GM18499 (cell line): ENCODE data around the gene KCNA1.
"Not testable (repeated sequence)": the region's sequence is repeated elsewhere in the genome, so short reads cannot be mapped to it uniquely, and the experiment has no call there.

Source experiments
- ATAC-seq: cut with Tn5 transposase; IDR thresholded peaks from one replicate; pipeline ENCODE4 v1.9.1; 2021; ENCODE audit warnings: moderate number of reproducible peaks; ENCODE audit not compliant: insufficient read depth, unreplicated experiment

Gene KCNA1

DNA sequence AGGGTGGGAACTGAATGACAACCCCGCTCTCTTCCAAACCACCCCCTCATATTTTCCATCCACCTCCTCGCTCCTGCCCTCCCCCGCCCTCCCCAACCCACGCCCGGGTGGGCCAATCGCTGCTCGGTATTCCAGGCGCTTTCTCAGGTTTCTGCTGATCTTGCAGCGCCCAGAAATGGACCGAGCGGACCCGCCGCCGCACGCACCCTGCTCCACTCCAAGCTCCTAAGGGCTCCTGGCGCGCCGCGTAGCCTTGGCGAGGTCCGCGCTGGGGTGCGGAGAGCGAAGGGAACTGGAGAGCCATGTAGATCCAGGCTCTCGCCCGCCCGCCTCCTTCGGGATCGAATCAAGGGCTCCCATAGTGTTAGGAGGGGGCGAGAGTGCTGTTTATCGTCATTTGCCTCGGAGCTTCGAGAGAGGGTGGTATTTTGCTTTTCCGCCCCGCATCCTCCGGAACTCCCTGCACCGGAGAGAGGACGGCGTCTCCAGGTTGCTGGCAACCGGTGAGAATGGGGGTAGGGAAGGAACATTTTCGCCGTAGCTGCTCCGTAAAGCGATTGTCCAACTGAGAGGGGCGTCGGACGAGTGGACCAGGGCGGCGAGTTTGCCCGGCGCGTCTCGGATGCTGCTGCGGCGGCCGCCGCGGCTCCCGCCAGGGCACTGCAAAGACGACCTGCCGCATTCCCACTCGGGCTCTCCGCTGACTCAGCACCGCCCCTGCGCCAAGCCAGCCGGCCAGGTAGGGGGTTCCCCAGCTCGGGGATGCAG is at the start of gene KCNA1:
KCNA1 (plus strand) TSS at position 172 of the 768 bp plus-strand sequence. CDS start 1,474 bp downstream, outside the sequence.
- ATAC-seq = no peak

DNA sequence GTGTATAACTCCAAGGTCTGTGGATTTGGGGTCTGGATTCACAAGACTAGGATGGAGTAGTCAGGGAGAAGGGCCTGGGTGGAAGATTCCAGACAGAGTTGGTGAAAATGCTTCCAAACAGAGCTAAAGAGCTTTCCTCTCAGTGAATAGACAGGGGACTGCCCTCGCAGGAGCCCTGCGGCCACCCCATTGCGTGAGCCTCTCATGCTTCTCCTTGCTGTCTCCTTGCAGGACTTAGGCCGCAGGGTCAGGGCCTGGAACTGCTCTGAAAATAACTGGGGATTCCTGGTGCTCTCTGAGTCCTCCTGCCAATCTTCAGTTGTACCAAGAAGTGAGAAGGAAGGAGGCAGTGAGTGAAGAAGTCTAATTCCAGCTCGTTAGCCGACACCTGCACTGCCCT is 49.0 kb upstream of the KCNA1 start:
- no peak for ATAC-seq

DNA sequence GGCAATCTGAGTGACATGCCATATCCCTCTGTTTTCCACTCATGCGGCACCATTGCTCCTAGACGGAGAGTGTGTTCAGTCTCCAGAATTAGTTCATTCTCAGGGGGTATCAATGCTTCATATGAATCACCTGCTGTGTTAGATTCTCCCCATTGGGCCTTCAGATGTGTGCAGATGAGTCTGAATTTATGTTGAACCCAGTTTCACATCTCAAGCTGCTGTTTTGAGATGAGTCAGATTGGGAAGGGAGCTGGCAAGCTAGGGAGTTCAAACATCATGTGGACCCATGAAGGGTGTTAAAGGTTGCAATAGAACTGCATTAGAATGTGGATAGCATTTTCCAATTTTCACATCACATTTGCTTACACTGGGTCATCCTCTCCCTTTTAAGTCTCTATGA is 46.9 kb upstream of the KCNA1 start:
- ATAC-seq = no peak

DNA sequence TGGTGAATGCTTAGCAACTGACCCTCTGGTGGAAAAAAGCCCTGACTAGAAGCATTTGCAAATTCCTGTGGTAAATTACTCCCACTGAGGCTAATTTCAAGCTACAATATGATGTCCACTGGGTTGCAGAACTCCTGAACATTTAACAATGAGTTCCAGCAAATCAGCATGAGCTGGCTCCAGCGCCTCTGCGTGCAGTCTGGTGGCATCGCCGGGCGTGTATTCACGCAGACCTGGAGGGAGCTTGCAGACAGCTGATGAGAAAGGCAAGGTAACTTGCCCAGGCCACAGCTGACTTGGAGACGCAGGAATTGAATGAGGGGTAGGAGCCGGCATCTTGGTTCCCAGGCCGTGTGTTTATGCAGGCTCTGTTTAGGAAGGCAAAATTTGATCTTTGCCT is 45.1 kb upstream of the KCNA1 start:
- no peak for ATAC-seq

DNA sequence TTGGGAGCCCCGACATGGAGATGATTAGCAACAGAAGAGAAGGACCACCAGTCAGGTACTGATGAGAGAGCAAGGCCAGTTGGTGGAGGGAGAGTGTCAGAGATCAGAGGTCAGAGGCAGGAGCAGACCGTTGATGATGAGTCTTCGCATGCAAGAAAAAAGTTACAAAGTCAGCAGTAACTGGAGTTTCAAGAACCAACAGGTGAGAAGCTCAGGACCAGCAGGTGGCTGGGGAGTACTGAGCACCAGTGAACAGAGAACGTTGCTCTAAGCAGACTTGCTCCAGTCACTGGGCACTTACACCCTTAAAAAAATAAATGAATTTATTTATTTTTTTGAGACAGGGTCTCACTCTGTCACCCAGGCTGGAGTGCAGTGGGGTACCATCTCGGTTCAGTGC is 44.5 kb upstream of the KCNA1 start:
- no peak for ATAC-seq

DNA sequence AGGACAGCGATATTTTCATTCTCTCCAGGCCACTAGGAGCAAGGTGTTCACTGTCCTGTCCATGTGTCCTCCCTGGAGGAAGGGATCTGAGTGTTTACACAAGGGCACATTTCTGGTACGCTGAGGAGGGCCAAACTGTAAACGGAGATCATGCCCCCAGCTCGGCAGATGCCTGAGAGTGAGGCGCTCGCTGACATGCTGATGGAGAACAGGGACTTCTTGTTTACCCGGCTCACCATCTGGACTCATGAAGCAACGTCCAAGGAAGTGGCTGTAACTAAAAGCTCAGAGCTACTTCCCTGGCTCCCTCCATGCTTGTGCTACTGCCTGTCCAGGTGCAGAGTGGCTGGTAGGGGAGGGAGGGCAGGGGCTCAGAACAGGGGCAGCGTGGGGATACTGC is 43.4 kb upstream of the KCNA1 start:
- no peak for ATAC-seq

DNA sequence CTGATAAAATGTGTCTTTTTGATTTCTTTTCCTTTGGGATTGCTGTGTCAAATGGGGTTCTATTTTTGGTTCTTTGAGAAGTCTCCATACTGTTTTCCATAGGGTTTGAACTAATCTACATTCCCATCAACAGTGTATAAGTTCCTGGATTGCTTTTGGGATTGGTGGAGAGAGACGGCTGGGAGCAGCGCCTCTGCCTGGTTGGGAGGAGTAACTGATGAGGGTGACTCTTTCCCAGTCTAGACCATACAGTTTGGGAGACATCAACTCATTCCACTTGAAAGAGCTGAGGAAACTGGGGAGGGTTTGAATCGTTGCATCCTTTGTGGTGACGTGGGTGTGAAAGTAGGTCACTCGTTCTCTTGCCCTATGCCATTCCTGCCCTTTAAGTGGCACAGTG is 42.3 kb upstream of the KCNA1 start:
- ATAC-seq = no peak

DNA sequence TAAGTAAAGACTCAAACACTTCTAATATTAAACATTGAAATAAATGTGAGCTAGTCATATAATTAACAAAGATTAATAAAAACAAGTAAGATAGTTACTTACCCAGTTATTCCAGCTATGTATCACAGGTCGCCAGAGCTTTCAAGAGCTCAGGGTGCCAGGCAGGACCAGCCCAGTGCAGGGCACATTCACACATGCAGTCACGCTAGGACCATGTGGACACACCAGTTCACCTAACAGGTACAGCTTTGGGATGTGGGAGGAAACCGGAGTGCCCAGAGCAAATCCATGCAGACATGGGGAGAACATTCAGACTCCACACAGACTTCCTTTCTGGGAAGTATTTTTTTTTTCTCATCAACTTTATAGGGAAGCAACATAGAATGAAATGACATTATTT is 39.3 kb upstream of the KCNA1 start:
- ATAC-seq = no peak

DNA sequence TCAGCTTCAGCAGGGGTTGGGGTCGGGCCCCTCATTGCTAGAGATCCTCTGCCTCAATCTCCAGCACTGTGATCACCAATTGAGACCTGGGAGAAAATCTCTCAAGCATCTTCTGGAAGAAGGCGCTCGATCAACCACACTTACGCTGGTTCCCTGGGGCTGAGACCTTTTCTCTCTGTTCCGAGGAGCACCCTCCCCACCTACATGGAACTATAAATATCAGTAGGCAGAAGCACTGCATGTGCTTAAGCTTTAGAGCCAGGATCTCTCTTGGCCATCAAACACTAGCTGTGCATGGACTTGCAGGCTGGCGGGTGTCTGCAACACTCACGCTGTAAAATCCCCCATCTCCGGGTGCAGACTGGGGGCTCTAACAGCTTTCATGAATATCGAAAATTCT is 38.2 kb upstream of the KCNA1 start:
- ATAC-seq = no peak

DNA sequence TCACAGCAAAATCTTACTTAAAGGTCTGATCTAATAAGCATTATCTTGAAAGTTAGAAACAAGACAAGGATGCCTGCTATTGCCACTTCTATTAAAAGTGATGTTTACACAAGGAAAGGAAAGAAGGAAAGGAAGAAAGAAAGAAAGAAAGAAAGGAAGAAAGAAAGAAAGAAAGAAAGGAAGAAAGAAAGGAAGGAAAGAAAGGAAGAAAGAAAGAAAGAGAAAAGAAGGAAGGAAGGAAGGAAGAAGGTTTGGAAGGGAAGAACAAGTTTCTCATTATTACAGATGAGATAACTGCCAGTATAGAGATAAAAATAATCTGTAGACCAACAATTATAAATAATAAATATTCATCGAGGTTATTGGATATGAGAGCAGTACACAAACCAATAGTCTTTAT is 35.8 kb upstream of the KCNA1 start:
- no peak for ATAC-seq

DNA sequence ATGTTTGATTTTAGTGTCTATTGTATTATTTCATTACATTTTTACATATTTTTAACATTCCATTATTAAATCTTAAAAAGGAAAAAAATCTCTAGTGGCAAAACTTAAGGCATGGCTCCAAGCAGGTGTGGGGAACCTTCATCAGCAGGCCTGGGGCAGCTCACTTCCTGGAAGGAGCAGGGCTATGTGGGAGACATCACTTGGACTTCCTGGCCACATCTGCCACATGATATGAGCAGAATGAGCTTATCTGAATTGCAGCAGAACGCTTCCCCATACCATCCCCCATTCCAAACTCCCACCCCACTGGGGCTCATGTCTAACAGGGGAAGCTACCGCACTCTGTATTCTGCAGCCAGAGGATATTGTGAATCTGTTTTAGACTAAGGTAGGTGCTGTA is 35.0 kb upstream of the KCNA1 start:
- ATAC-seq = no peak

DNA sequence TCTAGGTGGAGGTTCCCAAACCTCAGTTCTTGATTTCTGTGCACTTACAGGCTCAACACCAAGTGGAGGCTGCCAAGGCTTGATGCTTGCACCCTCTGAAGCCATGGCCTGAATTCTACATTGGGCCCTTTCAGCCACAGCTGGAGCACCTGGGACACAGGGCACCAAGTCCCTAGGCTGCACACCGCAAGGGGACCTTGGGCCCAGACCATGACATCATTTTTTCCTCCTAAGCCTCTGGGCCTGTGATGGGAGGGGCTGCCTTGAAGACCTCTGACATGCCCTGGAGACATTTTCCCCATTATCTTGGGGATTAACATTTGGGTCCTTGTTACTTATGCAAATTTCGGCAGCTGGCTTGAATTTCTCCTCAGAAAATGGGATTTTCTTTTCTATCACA is 30.2 kb upstream of the KCNA1 start:
- not testable (repeated sequence) for ATAC-seq

DNA sequence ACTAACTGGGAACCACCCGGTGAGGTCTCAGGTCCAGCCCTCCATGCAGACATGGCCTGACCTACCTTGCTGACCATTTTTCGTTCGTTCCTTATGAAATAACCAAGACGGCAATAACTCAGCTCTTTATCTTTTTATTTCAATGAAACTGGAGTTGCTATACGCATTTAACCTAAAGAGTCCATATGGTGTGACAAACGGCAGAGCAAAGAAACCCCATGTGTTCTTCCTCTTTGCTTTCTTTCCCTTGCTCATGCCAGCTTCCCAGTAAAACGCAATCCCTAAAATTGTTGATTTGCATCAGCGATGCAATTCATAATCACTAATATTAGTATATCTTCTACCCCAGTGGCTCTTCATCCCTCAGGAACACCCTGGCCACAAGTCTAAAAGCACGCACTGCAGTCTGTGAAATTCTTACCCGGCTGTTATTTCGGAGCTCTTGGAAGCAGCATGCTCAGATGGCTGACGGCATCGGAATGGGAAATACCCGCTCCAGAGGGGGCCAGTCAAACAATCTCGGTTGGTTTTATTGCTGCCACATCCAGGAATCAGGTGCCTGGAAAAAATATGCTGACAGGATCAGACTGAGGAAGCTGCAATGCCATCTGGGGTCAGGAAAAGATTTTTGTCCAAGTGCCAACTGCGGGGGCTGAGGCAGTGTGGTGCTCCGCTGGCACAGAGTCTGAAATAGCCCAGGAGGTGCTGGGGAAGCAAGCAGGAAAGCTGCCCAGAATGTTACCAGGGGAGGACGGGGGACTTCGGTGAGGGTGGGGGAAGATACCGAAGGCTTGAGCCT is 28.2 kb upstream of the KCNA1 start:
- ATAC-seq = no peak

DNA sequence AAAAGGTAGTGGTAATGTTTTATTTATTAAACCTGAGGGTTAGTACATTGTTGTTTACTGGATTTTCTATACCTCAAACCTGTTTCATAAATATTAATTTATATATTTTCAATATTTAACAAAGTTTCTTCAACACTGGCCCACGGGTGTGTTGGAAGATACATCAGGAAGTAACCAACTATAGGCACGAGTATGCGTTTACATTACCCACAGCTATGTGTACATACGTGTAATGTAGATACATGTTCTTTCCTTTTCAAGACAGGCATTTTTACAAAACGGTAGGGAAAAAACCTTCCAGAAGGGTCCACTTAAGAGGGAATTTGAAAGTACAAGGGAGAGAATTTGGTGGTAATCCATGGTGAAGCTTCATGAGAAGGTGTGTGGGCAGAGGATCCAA is 17.8 kb upstream of the KCNA1 start:
- no peak for ATAC-seq

DNA sequence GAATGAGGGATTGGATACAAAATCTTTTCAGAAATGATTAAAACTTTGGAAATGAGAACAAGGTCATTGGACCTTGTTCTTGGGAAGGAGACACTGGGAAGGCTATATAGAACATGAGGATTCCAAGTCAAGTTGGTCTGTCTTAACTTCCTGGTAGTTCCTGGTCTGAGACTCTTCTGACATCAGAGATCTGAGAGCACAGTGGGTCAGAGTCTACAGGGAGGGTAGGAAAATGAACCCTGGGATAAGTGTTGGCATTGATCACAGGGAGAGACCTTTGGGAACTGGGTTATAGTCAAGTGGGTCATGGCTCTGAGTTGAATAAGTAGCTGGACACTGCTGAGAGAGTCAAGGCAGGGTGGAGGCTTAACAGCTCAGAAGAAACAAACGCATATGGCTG is 17.3 kb upstream of the KCNA1 start:
- ATAC-seq = no peak

DNA sequence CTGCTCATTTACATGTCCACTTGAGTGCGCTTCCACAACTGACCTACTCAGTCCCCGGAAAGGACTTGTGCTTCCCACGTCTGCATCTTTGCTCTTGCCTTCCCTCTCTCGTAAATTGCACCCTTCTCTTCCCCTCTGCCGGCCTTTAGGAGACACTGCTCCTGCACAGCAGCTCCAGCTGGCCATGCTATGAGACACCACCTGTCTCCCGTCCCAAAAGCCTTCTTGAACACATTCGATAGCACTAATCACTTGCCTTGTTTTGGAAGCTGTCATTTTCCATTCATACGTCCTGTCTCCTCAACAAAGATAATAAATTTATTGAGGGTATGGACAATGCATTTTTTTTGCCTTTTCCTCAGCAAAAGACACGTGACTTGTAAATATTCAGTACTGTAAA is 15.7 kb upstream of the KCNA1 start:
- ATAC-seq = no peak

DNA sequence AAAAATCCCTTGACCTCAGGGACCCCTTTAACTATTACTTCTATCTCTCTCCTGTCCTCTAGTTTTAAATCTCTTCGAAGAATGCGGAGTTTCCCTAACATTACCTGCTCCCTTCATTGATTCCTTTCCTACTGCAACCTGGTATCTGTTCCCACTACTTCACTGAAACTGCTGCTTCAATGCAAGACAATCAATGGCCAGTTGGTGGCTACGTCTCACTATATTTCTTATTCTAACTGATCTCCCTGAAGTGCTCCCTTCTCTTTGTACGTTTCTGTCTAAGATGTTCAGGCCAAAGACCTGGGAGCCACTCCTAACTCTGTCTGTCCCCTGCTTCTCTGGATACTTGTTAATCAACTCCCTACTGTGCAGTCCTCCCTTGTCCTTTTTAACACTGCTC is 10.3 kb upstream of the KCNA1 start:
- ATAC-seq = no peak

DNA sequence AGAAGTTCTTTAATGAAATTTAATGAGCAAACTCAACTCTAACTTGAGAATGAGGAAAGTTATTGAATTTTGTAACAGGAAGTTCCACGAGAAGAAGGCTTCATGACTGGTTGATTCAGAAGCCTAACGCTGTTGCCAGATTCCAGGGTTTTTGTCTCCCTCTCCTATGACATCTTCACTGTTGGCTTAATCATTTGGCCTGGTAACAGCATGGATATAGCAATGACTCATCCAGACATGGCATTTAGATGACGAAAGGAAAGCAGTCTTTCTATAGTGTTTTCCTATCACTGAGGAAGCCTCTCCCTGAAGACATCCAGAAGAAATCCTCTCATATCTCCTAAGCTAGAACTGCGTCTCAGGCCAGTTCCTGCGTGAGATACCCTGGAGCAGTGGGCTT is 9.4 kb upstream of the KCNA1 start:
- ATAC-seq = no peak

DNA sequence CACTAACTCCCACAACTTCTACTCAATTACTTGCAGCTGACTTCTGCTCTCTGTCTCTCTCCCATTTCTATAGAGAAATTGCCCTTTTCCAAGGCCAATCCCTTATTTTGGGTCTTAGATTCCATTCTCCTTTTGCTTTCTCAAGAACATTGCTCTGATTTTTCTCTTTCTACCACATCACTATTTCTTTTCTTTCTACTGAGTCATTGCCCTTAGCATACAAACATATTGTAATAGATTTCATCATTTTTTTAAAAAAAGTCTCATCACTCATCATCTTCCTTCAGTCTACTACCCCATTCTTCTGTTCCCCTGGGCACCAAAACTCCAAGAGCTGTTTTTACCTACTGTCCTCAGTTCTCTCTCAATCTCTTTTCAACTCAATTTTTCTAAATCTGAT is 4.4 kb upstream of the KCNA1 start:
- no peak for ATAC-seq

DNA sequence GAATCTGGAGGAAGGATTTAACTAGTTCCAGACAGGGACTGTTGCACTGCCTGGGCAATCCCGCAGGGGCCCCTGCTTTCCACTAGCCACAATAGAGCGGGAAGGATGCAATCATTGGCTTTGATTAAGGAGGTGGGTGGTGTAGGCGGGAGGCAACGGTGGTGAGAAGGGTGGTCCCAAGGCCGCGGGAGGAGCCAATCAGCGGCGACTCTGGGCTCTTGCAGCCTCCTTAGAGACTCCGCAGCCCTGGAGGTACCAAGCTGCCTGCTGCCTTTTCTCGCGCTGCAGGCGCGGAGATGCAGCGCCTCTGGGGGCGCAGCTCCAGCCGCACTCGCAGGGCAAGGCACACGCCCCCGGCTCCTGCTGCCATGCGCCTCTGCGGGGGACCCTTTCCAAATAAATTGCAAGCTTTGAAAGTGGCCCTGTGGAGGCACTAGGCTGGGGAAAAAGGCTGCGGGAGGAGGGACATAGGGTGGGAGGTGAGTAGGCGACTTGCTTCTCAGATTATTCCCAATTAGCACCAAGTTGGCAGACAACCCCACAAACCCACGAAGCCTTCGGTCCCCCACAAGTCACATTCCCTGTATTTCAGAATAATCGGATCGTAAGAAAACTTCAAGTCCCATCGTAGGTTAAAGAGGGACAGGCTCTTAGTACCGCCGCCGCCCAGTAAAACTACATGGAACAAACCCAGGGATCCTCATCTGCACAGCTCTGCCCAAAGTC is 858 bp upstream of the KCNA1 start:
- ATAC-seq = no peak

DNA sequence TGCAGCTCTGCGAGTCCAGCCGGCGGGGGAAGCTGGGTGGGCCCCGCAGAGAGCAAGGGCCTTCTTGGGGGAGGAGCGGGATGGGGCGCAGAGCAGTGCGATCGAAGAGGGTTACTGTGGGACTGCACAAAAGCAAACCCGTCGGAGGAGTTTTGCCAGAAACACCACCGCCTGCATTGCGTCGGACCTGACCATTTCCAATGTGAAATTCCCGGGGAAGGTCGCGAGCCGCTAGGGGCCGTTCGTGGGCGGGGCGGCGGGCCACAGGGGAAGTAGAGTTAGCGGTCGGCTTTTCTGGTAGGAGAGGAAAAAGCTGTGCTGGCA is 333 bp upstream of the KCNA1 start:
- no peak for ATAC-seq
